ENCODE data around the gene KRTAP5-8.

- TF ChIP-seq CTCF (IDR thresholded peaks at IDR 0.05), result no peak
- no peak for TF ChIP-seq POLR2A (IDR thresholded peaks at IDR 0.05)
Observed at GRCh38 chr11:71525188-71525937, 12.5 kb upstream of the KRTAP5-8 start.

All from Peyer's patch (tissue), 4 donors.